SK-N-SH treated with all-trans-retinoic acid at 6 μM for 48 hours (cell line): ENCODE results near the gene NMUR2.

ENCODE experiments used
- BACH2 ChIP-seq: fragments of 250-450 bp; sonication (Bioruptor Pico); IDR thresholded peaks from 2 replicates; pipeline ENCODE4 v1.9.0; 2021; ENCODE audit warnings: mild to moderate bottlenecking, borderline replicate concordance
- CSDC2 ChIP-seq: fragments of 250-450 bp; sonication (Bioruptor Pico); IDR thresholded peaks from 2 replicates; pipeline ENCODE4 v1.5.0; 2020; ENCODE audit warnings: mild to moderate bottlenecking, moderate library complexity
- GLIS3 ChIP-seq: fragments of 250-450 bp; sonication (Bioruptor Pico); IDR thresholded peaks from 2 replicates; pipeline ENCODE4 v1.5.0; 2020; ENCODE audit warnings: mild to moderate bottlenecking, moderate library complexity
- OSR1 ChIP-seq: fragments of 250-450 bp; sonication (Bioruptor Pico); IDR thresholded peaks from 2 replicates; pipeline ENCODE4 v1.8.0; 2022; ENCODE audit warnings: moderate library complexity, mild to moderate bottlenecking, inconsistent platforms
- RARB ChIP-seq: fragments of 250-450 bp; sonication (Bioruptor Pico); IDR thresholded peaks from 2 replicates; pipeline ENCODE4 v1.8.0; 2021; ENCODE audit warnings: mild to moderate bottlenecking, moderate library complexity
- SNAI2 ChIP-seq: fragments of 250-450 bp; sonication (Bioruptor Pico); IDR thresholded peaks from 2 replicates; pipeline ENCODE4 v1.5.0; 2020; ENCODE audit warnings: mild to moderate bottlenecking, moderate library complexity
- TOX ChIP-seq: fragments of 250-450 bp; sonication (Bioruptor Pico); IDR thresholded peaks from 2 replicates; pipeline ENCODE4 v1.8.0; 2021; ENCODE audit warnings: mild to moderate bottlenecking, moderate library complexity, borderline replicate concordance
- ZFP30 ChIP-seq: fragments of 450-650 bp; formaldehyde crosslinking; IDR thresholded peaks from 2 replicates; pipeline ENCODE4 v1.5.0; 2022; ENCODE audit warnings: mild to moderate bottlenecking, moderate library complexity
- ZNF565 ChIP-seq: fragments of 450-650 bp; formaldehyde crosslinking; conservative IDR thresholded peaks from 2 replicates; pipeline ENCODE4 v1.5.0; 2020; ENCODE audit warnings: low read depth, mild to moderate bottlenecking, moderate library complexity
- ZNF70 ChIP-seq: fragments of 450-650 bp; formaldehyde crosslinking; IDR thresholded peaks from 2 replicates; pipeline ENCODE4 v1.5.0; 2020; ENCODE audit warnings: mild to moderate bottlenecking, moderate library complexity
- TF ChIP-seq, protein P1 (sequence below): fragments of 250-450 bp; sonication (Bioruptor Pico); IDR thresholded peaks from 2 replicates; pipeline ENCODE4 v1.5.0; 2020; ENCODE audit warnings: mild to moderate bottlenecking, moderate library complexity
- TF ChIP-seq, protein P2 (sequence below): fragments of 250-450 bp; sonication (Bioruptor Pico); IDR thresholded peaks from 2 replicates; pipeline ENCODE4 v1.5.1; 2020; ENCODE audit warnings: low read depth, mild to moderate bottlenecking, moderate library complexity

DNA sequence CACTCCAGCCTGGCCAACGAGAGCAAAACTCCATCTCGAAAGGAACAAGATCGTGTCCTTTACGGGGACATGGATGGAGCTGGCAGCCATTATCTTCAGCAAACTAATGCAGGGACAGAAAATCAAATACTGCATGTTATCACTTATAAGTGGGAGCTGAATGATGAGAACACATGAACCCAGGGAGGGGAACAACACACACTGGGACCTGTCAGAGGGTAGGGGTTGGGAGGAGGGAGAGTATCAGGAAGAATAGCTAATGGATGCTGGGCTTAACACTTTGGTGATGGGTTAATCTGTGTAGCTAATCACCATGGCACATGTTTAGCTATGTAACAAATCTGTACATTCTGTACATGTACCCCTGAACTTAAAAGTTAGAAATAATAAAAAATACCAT is 40.9 kb downstream of the NMUR2 start:
- TF ChIP-seq BACH2 (CRISPR knock-in tag) = no peak
- no peak for TF ChIP-seq CSDC2 (CRISPR knock-in tag)
- no peak for TF ChIP-seq ZNF70 (CRISPR knock-in tag)
- TF ChIP-seq ZNF565 (CRISPR knock-in tag) = no peak
- no peak for TF ChIP-seq GLIS3 (CRISPR knock-in tag)
- TF ChIP-seq OSR1 (CRISPR knock-in tag) = no peak
- TF ChIP-seq ZFP30 (CRISPR knock-in tag) = no peak
- no peak for TF ChIP-seq RARB (CRISPR knock-in tag)
- TF ChIP-seq TOX (CRISPR knock-in tag) = no peak
- TF ChIP-seq, protein P1, sequence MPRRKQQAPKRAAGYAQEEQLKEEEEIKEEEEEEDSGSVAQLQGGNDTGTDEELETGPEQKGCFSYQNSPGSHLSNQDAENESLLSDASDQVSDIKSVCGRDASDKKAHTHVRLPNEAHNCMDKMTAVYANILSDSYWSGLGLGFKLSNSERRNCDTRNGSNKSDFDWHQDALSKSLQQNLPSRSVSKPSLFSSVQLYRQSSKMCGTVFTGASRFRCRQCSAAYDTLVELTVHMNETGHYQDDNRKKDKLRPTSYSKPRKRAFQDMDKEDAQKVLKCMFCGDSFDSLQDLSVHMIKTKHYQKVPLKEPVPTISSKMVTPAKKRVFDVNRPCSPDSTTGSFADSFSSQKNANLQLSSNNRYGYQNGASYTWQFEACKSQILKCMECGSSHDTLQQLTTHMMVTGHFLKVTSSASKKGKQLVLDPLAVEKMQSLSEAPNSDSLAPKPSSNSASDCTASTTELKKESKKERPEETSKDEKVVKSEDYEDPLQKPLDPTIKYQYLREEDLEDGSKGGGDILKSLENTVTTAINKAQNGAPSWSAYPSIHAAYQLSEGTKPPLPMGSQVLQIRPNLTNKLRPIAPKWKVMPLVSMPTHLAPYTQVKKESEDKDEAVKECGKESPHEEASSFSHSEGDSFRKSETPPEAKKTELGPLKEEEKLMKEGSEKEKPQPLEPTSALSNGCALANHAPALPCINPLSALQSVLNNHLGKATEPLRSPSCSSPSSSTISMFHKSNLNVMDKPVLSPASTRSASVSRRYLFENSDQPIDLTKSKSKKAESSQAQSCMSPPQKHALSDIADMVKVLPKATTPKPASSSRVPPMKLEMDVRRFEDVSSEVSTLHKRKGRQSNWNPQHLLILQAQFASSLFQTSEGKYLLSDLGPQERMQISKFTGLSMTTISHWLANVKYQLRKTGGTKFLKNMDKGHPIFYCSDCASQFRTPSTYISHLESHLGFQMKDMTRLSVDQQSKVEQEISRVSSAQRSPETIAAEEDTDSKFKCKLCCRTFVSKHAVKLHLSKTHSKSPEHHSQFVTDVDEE (CRISPR knock-in tag) = no peak
- TF ChIP-seq SNAI2 = no peak
- TF ChIP-seq, protein P2, sequence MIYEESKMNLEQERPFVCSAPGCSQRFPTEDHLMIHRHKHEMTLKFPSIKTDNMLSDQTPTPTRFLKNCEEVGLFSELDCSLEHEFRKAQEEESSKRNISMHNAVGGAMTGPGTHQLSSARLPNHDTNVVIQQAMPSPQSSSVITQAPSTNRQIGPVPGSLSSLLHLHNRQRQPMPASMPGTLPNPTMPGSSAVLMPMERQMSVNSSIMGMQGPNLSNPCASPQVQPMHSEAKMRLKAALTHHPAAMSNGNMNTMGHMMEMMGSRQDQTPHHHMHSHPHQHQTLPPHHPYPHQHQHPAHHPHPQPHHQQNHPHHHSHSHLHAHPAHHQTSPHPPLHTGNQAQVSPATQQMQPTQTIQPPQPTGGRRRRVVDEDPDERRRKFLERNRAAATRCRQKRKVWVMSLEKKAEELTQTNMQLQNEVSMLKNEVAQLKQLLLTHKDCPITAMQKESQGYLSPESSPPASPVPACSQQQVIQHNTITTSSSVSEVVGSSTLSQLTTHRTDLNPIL (CRISPR knock-in tag) = no peak
